Activated CD4-positive, alpha-beta T cell treated with anti-CD3 and anti-CD28 coated beads, Interleukin-2, Interleukin-6, amounts not matched to agents 100 ng/mL and 50 ng/mL, durations not matched to agents 16 hours and 8 hours (primary cell): Measurements from ENCODE around the gene GIGYF2.
A peak's percentile ranks its signal among the peaks of the same experiment; 100 is the strongest.
"Not testable (repeated sequence)": the region's sequence is repeated elsewhere in the genome, so short reads cannot be mapped to it uniquely, and the experiment has no call there.

Experiments
- DNase-seq: peaks from one replicate; pipeline ENCODE4 v3.0.0-alpha.2; 2020

GIGYF2 gene

DNA sequence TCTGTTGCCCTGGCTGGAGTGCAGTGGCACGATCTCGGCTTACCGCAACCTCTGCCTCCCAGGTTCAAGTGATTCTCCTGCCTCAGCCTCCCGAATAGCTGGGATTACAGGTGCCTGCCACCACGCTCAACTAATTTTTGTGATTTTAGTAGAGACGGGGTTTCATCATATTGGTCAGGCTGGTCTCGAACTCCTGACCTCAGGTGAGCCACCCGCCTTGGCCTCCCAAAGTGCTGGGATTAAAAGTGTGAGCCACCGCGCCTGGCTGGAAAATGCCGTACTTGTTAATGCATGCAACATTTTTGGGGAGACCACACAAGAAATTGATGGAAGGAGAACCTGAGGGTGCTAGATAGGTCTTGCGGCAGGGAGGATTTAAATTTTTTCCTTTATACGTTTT lies 6.0 kb upstream of the GIGYF2 start:
- not testable (repeated sequence) for DNase-seq

DNA sequence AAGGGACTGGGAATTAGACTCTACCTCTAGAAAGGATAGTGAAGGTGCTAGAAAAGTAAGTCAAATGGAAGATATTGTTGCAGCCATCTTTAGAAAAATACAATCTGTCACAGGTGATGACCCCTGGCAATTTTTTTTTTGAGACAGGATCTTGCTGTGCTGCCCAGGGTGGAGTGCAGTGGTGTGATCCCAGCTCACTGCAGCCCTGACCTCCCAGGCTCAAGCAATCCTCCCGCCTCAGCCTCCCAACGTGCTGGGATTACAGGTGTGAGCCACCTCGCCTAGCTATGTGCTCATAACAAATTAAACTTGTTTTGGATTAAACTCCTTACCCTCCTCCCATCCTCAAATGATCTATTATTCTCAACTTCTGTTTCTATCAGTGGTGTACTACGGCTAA lies 3.8 kb upstream of the GIGYF2 start:
- no peak for DNase-seq

DNA sequence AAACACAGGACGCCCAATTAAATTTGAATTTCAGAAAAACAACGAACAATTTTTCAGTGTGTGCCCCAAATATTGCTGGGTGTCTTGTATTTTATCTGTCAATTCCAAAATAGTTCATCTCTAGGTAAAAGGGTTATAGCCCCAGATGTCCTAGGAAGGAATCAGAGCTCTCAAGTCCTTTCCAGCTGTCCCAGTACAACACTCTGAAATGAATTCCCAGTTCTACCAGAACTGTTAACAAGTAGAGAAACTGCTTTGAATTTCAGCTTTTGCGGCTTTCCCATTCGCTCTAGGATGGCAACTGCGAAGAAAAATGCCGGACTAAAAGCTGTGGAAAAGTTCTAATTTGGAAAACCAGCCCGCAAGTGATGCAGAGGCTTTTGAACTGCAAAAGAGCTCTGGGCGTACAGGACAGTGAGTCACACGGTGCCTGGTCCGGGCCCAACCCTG lies 497 bp upstream of the GIGYF2 start:
- DNase-seq = no peak

DNA sequence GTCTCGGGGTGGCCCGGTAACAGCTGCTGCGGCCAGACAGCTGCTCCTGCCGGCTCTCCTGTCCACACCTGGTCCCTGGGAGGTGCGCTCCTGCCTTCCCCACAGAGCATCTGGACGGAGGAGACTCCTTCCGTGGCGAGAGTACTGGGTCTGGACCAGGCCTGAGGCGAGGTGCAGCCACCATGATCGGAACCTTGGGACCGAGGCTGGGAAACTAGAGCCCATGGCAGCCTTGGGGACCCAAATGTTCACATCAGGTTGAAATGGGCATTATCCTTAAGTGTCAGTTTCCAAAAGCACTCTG lies 628 bp downstream of the GIGYF2 start:
- peak; percentile 28 for DNase-seq

DNA sequence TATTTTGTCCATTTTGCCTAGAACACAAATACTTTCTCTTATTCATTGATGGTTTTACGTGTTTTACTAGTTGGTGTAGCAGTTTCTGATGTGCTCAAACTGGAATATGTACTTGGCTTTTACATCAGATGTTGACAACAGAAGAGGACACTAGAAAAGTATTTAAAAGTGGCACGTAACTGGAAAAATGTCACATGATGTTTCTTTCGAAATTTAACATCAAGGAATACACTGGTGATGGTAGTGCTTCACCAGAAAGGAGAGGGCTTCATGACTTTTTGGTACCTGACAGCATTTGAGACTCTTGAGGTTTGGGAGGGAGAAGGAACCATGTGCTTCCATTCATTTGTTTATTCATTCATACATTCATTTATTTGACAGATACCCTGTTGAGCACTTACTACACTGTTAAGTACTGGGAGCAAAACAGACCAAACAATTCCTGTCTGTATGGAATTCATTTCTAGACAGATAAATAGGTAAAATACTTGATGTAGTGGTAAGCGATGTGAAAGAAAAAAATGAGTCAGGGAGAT lies 1.5 kb downstream of the GIGYF2 start:
- no peak for DNase-seq

- DNase-seq = no peak
Measured at GRCh38 chr2:232699110-232699509, 2.0 kb downstream of the GIGYF2 start.

- no peak for DNase-seq
Measured at GRCh38 chr2:232700154-232700553, 3.0 kb downstream of the GIGYF2 start.

GRCh38 chr2:232707076-232707475 lies 9.9 kb downstream of the GIGYF2 start:
- DNase-seq = no peak

DNA sequence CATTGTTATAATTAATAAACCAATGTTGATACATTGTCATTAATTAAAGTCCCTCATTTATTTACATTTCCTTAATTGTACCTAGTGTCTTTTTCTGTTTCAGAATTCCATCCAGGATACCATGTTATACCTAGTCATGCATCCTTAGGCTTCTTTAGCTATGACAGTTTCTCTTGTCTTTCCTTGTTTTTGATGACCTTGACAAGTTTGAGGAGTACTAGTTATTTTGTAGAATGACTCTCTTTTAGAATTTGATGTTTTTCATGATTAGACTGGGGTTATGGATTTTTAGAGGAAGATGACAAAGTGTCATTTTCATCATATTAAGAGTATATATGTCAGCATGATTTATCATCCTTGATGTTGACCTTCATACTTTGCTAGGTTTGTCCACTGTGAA lies 16.4 kb downstream of the GIGYF2 start:
- DNase-seq = no peak

GRCh38 chr2:232714969-232715368 lies 17.8 kb downstream of the GIGYF2 start:
- DNase-seq = no peak

- not testable (repeated sequence) for DNase-seq
Measured at GRCh38 chr2:232720056-232720455, 22.9 kb downstream of the GIGYF2 start.

DNA sequence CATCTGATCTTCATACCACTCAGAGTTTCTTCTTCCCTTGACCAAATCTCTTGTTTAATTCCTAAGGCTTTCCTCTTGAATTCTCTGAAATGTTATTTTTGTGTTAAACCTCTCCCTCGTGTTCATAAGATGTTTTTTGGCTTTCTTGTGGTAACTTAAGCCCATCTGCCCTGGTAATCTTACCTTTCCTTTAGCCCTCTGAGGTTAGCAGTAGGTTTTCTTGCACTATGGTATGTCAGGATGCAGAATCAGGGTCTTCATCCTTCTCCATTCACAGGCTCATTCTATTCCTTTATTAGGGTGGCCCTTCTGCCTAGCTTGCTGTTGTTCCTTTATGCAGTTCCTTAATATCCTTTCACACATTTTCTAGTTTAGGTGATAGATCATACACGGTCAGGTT lies 24.1 kb downstream of the GIGYF2 start:
- DNase-seq = no peak

DNA sequence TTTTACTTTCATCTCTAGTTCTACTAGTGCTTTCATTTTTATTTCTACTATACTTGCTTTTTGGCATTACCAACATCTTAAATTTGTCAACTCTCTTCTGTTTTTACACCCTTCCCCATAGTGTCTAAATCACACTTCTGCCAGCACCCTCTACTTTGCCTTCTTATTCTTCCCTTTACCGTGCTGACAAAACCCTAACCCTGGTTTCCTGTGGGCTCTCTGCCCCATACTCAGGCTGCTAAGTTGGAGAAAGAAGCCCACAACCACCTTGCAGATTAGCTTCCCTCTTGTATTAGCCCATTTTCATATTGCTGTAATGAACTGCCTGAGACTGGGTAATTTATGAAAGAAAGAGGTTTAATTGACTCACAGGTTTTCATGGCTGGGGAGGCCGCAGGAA lies 24.8 kb downstream of the GIGYF2 start:
- DNase-seq = peak; percentile 10

- no peak for DNase-seq
Measured at GRCh38 chr2:232723027-232723426, 25.9 kb downstream of the GIGYF2 start.

DNA sequence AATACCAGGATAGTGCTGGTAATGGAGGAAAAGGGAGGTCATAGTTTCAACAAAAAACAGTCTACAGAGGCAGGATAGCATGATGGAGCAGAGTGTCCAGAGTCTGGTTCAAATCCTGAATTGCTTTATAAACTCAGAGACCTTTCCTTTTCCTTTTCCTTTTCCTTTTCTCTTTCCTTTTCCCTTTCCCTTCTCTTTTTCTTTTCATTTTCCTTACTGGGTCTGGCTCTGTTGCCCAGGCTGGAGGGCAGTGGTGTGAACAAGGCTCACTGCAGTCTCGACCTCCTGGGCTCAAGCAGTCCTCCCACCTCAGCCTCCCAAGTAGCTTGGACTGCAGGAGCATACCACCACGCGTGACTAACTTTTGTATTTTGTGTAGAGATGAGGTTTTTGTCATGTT lies 31.7 kb downstream of the GIGYF2 start:
- no peak for DNase-seq

DNA sequence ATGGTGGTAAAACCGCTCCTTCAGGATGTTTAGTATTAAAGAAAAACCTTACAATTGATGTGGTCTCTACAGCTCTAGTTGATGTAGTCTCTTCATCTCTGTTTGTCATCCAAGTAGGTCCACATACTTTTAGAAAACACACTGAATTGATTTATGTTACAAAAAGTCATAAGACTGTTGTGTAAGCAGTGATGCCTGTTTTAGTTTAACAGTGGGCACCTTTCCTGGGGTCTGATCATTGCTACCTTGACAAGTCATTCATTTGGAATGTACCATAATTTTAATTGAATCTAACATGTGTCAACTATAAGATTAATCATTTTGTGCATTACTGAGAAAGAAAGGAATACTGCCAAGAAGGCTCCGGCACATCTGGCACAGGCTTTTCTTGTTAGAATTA lies 34.3 kb downstream of the GIGYF2 start:
- DNase-seq = no peak

DNA sequence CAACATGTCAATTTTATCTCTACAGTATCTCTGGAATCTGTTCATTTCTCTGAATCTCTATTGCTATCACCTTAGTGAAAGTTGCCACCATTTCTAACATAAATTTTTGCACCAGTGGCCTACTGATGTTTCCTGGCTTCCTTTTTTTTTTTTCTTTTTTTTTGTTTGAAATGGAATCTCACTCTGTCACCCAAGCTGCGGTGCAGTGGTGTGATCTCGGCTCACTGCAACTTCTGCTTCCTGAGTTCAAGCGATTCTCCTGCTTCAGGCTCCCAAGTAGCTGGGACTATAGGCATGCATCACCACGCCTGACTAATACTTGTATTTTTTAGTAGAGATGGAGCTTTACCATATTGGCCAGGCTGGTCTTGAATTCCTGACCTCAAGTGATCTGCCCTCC lies 44.2 kb downstream of the GIGYF2 start:
- no peak for DNase-seq

DNA sequence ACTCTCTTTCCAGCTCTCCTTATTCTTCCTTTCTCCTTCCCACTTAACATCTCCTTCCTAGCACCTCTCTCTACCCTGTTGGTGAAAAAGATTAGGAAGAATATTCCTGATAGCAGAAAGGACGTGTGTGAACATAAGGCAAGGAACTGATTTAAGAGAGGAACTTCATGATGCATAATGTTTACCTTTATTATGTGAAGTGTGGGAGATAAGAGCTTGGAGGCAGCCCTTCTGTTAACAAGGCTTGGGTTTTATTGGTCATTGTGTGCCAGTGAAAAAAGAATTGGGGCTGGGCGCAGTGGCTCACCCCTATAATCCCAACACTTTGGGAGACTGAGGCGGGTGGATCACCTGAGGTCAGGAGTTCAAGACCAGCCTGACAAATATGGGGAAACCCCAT lies 44.8 kb downstream of the GIGYF2 start:
- DNase-seq = no peak

DNA sequence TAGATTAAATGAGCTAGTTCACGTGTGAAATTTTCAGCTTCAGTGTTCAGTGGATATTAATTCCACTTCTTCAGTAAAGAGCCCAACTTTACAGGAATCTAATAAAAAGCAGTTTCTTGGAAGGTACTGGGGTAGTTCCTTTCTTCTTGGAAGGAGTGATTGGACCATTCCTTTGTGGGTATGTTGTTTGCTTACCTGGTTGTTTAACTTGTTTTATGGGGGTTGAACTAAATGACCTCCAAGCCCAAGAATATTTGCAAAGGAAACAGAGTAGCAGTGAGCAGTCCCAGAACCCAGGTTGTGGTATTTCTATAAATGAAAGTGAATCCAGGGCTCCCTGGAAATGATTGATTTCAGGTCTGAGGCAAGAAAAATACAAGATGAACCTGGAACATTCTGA lies 47.8 kb downstream of the GIGYF2 start:
- no peak for DNase-seq

DNA sequence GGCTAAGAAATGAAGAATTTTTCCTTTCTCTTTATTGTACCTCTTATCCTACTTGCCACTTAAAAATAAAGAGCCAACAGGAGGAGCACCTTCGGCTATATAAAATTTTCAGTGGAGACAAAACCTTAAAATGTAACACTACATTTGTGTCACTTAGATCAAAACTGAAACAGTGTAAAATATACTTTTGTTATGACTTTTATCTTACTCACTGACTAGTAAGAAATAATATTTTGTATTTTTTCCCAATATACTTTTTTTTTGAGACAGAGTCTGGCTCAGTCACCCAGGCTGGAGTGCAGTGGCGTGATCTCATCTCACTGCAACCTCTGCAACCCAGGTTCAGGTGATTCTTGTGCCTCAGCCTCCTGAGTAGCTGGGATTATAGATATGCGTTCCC lies 50.9 kb downstream of the GIGYF2 start:
- no peak for DNase-seq

DNA sequence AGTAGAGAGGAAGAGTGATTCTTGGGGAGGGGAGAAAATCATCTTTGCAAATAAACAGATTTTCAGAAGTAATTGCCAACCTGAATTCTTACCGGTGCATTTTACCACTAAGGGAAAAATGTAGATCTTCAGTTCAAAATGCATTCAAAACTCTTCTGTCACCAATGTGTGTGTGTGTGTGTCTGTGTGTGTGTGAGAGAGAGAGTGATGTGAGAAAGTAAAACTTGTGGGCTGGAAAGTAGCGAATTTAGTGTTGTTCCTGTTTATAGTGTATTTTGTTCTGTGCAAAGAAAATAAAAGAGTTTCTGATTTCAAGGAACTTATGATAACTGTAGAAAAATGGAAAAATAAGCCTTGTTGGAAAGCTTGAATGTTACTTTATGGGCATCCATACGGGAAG lies 52.2 kb downstream of the GIGYF2 start:
- DNase-seq = no peak

GRCh38 chr2:232750135-232750671 lies 53.1 kb downstream of the GIGYF2 start:
- no peak for DNase-seq

- no peak for DNase-seq
Measured at GRCh38 chr2:232757905-232758304, 60.8 kb downstream of the GIGYF2 start.

DNA sequence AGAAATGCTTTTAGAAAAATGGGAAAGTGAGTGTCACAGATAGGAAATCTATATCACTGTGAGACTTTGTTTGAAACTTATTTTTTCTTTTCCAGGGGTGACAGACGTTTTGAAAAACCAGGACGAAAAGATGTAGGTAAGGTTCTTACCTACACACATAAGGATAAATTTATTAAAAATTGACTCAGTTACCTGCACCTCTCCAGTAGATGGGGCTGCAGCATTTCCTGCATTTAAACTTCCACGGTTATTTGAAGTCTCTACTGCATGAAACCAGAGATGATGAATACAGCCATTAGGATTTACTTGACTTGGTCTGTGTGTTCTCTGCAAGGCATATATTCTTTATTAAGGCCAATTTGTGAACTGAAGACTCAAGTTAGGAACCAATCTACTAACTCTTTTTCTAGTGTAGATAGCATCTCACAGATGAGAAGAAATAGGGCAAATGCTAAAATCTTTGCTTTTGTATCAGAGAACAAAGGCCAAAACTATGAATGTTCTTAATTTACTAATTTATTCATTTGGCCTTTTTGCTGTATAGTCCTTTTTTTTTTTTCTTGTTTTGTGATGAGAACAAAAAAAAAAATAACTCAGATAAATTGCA lies 64.3 kb downstream of the GIGYF2 start:
- peak; percentile 53 for DNase-seq

DNA sequence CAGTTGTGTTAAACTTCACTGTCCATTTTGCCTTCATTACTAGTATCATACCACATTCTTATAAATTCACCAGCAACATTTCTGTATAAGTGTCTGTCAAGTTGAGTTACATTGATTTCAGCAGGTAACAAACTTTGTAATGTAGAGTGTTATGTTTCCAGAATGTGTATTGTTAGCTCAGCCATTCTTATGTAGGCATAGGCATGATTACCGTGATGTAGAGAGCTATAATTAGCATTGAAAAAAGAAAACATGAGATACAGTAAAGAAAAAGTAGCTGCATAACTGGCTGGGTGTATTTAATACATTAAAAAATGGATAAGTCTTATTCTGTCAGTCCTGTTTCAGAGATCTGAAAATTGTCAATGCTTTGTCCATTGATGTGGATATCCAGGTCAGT lies 70.7 kb downstream of the GIGYF2 start:
- no peak for DNase-seq
